Measurements from ENCODE around the gene MSRB1.
"Not testable (repeated sequence)": the region's sequence is repeated elsewhere in the genome, so short reads cannot be mapped to it uniquely, and the experiment has no call there.

- TF ChIP-seq CTCF (conservative IDR thresholded peaks at IDR 0.05; ENCODE audit: low read depth, low read length); EZH2phosphoT487 (IDR thresholded peaks at IDR 0.05; ENCODE audit: borderline replicate concordance, low read length): not testable (repeated sequence)
Observed at GRCh38 chr16:1957434-1958142, 14.6 kb upstream of the MSRB1 start.

Data from PC-3 (cell line).